HEK293T (cell line): ENCODE results near the gene PALMD.

Experiments used
- CTCF ChIA-PET: fragments of 350-600 bp; formaldehyde crosslinking; extraction: SDS; loops from one replicate; lab custom pipeline; 2021; ENCODE audit warnings: antibody characterized with exemption, inconsistent platforms; lab: Yijun Ruan, JAX
- POLR2A ChIA-PET: fragments of 350-600 bp; formaldehyde crosslinking; extraction: SDS; loops from one replicate; lab custom pipeline; 2020; ENCODE audit warnings: antibody characterized with exemption, inconsistent platforms; lab: Yijun Ruan, JAX
- DNase-seq: peaks from one replicate; pipeline ENCODE4 v3.0.0; 2012; ENCODE audit warnings: mixed read lengths; ENCODE audit errors: extremely low spot score
- ARNT ChIP-seq: fragments of 450-650 bp; IDR thresholded peaks from 2 replicates; pipeline ENCODE4 v1.6.1; 2017; ENCODE audit warnings: mild to moderate bottlenecking
- BHLHE40 ChIP-seq: fragments of 450-650 bp; IDR thresholded peaks from 2 replicates; pipeline ENCODE4 v1.6.1; 2016; ENCODE audit warnings: mild to moderate bottlenecking, moderate library complexity, borderline replicate concordance
- CTBP1 ChIP-seq: fragments of 450-650 bp; IDR thresholded peaks from 2 replicates; pipeline ENCODE4 v1.6.1; 2016; ENCODE audit warnings: borderline replicate concordance
- ELF4 ChIP-seq: fragments of 450-650 bp; IDR thresholded peaks from 2 replicates; pipeline ENCODE4 v1.6.1; 2017; ENCODE audit warnings: antibody characterized with exemption
- FOXA1 ChIP-seq: fragments of 450-650 bp; IDR thresholded peaks from 2 replicates; pipeline ENCODE4 v1.6.1; 2016; ENCODE audit warnings: mild to moderate bottlenecking
- FOXK2 ChIP-seq: fragments of 450-650 bp; IDR thresholded peaks from 2 replicates; pipeline ENCODE4 v1.6.1; 2016; ENCODE audit warnings: mild to moderate bottlenecking
- FOXM1 ChIP-seq: fragments of 450-650 bp; IDR thresholded peaks from 2 replicates; pipeline ENCODE4 v1.6.1; 2017; ENCODE audit warnings: mild to moderate bottlenecking, borderline replicate concordance
- HDGF ChIP-seq: fragments of 450-650 bp; IDR thresholded peaks from 2 replicates; pipeline ENCODE4 v1.6.1; 2017; ENCODE audit warnings: antibody characterized with exemption, borderline replicate concordance
- L3MBTL2 ChIP-seq: fragments of 450-650 bp; conservative IDR thresholded peaks from 2 replicates; pipeline ENCODE4 v1.6.1; 2016; ENCODE audit warnings: mild to moderate bottlenecking
- LEF1 ChIP-seq: fragments of 450-650 bp; IDR thresholded peaks from 2 replicates; pipeline ENCODE4 v1.6.1; 2017; ENCODE audit warnings: mild to moderate bottlenecking, borderline replicate concordance
- NFRKB ChIP-seq: fragments of 450-650 bp; IDR thresholded peaks from 2 replicates; pipeline ENCODE4 v1.6.1; 2016; ENCODE audit warnings: mild to moderate bottlenecking, moderate library complexity
- PKNOX1 ChIP-seq: fragments of 450-650 bp; IDR thresholded peaks from 2 replicates; pipeline ENCODE4 v1.6.1; 2016
- SP1 ChIP-seq: fragments of 450-650 bp; IDR thresholded peaks from 2 replicates; pipeline ENCODE4 v1.6.1; 2017
- SUZ12 ChIP-seq: fragments of 450-650 bp; IDR thresholded peaks from 2 replicates; pipeline ENCODE4 v1.6.1; 2016; ENCODE audit warnings: mild to moderate bottlenecking
- TARDBP ChIP-seq: fragments of 450-650 bp; IDR thresholded peaks from 2 replicates; pipeline ENCODE4 v1.6.1; 2016
- ZNF384 ChIP-seq: fragments of 450-650 bp; IDR thresholded peaks from 2 replicates; pipeline ENCODE4 v1.6.1; 2016

PALMD gene

DNA sequence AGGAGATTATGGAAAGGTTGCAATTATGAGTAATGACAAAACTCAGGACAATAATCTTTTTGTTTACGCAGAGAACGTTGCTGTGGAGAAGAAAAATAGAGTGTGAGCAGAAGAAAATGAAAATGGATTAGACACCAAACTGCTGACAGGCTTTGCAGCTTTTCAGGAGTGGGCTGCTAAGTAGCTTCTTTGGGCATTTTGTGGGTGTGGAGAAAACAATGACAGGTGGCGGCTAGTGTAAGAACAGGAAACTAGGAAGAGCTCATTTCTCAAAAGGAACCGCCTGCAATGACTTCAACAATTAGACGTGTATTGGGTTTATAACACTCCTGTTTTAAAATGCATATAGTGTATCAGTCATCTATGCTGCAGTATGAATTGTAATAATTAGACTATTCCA, 18.3 kb upstream of the PALMD start:
- POLR2A ChIA-PET: no interaction called here
- CTCF ChIA-PET: interaction anchor here (0.7 kb wide), 1 partner anchor 32 kb away, joined by 3 read pairs; no protein-coding TSS in a partner anchor
- TF ChIP-seq L3MBTL2 (no peak), SUZ12 (no peak), CTBP1 (no peak), FOXK2 (no peak), NFRKB (no peak), BHLHE40 (no peak), TARDBP (no peak)
- no peak for DNase-seq

GRCh38 chr1:99629164-99629563, 16.7 kb upstream of the PALMD start:
- TF ChIP-seq FOXA1 (no peak), FOXM1 (no peak), ZNF384 (no peak)
- DNase-seq: no peak
- ChIA-PET POLR2A (no interaction called here), CTCF (no interaction called here)

DNA sequence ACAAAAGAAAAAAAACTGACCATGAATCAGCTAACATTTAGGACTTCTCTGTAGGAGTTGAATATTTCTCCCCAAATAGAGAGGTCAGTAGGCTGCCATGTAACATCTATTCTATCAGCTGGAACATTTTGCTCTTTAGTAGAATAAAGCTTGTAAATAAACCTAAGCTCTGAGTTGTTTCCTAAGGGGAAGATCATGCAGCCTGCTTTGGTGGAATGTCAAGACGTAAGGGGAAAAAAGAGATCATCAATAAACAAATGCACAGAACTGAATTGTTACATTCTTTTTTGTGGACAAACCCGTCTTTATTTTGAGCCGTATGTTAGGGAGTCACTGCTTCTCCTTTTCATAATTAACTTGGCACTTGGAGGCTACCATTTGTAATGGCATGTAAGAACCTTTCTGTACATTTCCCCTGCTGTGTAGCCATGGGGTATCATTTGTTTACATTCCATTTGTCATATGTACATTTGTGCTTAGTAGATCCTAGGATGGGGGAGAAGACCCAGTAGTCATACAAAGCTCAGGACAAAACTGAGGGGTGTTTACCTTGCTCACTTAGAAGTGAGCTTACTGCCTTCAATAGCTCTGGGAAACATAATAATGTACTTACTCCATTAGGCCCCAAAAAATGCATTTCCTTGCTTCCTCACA, 10.8 kb upstream of the PALMD start:
- no peak for TF ChIP-seq BHLHE40
- no peak for TF ChIP-seq TARDBP
- TF ChIP-seq PKNOX1: no peak
- no peak for TF ChIP-seq HDGF
- no peak for TF ChIP-seq ELF4
- no peak for TF ChIP-seq NFRKB
- no peak for TF ChIP-seq ZNF384
- TF ChIP-seq L3MBTL2: no peak
- TF ChIP-seq SUZ12: no peak
- no peak for TF ChIP-seq FOXM1
- TF ChIP-seq LEF1: no peak
- TF ChIP-seq ARNT: no peak
- TF ChIP-seq CTBP1: no peak
- no peak for TF ChIP-seq SP1
- no peak for TF ChIP-seq FOXK2
- no peak for DNase-seq
- POLR2A ChIA-PET: interaction anchor here (1.2 kb wide), 1 partner anchor 11 kb away, joined by 3 read pairs; the partner anchor contains the start of gene PALMD
- CTCF ChIA-PET: no interaction called here

GRCh38 chr1:99635664-99636063, 10.2 kb upstream of the PALMD start:
- CTCF ChIA-PET: no interaction called here
- no peak for TF ChIP-seq SUZ12
- DNase-seq: no peak
- POLR2A ChIA-PET: no interaction called here

DNA sequence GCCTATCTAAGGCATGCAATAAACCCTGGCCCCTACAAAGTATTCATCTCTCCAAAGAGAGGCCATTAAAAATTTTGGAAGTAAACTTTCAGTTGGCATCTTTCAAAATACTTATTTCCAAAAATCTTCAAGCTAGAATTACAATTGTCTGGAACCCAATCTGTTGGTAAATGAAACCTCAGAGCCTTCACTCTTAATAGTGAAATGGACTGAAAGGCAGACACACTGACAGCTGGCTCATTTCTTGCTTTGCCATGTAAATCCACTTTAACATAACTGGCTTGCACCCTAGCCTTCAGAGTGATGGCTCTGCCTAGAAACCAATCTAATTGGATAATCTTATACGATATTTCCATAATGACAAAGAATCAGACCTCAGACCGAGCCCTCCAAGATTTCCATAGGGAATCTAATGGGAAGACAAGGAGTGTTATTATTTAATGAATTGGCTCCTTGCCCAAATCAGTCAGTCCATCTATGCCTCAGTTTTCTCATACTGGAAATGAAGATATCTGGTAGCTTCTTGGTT, 9.2 kb upstream of the PALMD start:
- POLR2A ChIA-PET: no interaction called here
- no peak for DNase-seq
- CTCF ChIA-PET: no interaction called here
- TF ChIP-seq SUZ12 (no peak), CTBP1 (no peak), LEF1 (no peak), L3MBTL2 (no peak), ZNF384 (no peak), PKNOX1 (no peak), NFRKB (no peak), TARDBP (no peak), ARNT (no peak), FOXM1 (no peak), FOXK2 (no peak), FOXA1 (no peak), ELF4 (no peak), BHLHE40 (no peak), HDGF (no peak), SP1 (no peak)

DNA sequence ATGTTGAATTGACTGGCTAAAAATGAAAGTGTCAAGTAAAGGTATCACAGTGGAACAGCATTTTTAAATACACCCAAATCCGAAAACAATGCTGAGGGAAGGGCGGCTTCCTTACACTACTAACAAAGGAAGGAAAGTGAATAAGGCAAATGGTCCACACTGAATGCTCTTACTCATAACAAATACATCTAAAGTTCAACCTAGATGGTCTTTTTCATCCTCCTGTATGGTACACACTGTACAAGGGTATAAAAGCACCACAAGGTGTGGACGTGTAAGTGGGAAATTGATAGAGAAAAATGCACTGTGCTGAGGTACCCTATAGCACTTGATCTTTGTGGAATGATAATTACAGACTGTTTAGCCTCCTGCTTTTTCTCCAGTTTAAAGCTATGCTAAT, 7.1 kb upstream of the PALMD start:
- POLR2A ChIA-PET: no interaction called here
- TF ChIP-seq ZNF384: no peak
- no peak for TF ChIP-seq TARDBP
- CTCF ChIA-PET: no interaction called here
- DNase-seq: no peak

- ChIA-PET CTCF (no interaction called here), POLR2A (no interaction called here)
- TF ChIP-seq ELF4 (no peak), SUZ12 (no peak), FOXA1 (no peak), FOXK2 (no peak), NFRKB (no peak), TARDBP (no peak), ARNT (no peak), PKNOX1 (no peak), FOXM1 (no peak), BHLHE40 (no peak), ZNF384 (no peak), CTBP1 (no peak), L3MBTL2 (no peak), LEF1 (no peak), HDGF (no peak)
- no peak for DNase-seq
Measured at GRCh38 chr1:99639408-99639807, 6.5 kb upstream of the PALMD start.
